ENCODE results near the gene TSC22D4.

- TF ChIP-seq, protein P1, sequence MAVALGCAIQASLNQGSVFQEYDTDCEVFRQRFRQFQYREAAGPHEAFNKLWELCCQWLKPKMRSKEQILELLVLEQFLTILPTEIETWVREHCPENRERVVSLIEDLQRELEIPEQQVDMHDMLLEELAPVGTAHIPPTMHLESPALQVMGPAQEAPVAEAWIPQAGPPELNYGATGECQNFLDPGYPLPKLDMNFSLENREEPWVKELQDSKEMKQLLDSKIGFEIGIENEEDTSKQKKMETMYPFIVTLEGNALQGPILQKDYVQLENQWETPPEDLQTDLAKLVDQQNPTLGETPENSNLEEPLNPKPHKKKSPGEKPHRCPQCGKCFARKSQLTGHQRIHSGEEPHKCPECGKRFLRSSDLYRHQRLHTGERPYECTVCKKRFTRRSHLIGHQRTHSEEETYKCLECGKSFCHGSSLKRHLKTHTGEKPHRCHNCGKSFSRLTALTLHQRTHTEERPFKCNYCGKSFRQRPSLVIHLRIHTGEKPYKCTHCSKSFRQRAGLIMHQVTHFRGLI (tag by site-specific recombination; IDR thresholded peaks at IDR 0.05), result no peak
- TF ChIP-seq ZNF223 (tag by site-specific recombination; IDR thresholded peaks at IDR 0.05), result no peak
- TF ChIP-seq ZNF776 (tag by site-specific recombination; IDR thresholded peaks at IDR 0.05; ENCODE audit: borderline replicate concordance), result no peak
- TF ChIP-seq TCF7L2 (IDR thresholded peaks at IDR 0.05; ENCODE audit: borderline replicate concordance, low read depth, low read length), result no peak
- no peak for TF ChIP-seq SALL2 (tag by site-specific recombination; IDR thresholded peaks at IDR 0.05; ENCODE audit: borderline replicate concordance)
- TF ChIP-seq, protein P2, sequence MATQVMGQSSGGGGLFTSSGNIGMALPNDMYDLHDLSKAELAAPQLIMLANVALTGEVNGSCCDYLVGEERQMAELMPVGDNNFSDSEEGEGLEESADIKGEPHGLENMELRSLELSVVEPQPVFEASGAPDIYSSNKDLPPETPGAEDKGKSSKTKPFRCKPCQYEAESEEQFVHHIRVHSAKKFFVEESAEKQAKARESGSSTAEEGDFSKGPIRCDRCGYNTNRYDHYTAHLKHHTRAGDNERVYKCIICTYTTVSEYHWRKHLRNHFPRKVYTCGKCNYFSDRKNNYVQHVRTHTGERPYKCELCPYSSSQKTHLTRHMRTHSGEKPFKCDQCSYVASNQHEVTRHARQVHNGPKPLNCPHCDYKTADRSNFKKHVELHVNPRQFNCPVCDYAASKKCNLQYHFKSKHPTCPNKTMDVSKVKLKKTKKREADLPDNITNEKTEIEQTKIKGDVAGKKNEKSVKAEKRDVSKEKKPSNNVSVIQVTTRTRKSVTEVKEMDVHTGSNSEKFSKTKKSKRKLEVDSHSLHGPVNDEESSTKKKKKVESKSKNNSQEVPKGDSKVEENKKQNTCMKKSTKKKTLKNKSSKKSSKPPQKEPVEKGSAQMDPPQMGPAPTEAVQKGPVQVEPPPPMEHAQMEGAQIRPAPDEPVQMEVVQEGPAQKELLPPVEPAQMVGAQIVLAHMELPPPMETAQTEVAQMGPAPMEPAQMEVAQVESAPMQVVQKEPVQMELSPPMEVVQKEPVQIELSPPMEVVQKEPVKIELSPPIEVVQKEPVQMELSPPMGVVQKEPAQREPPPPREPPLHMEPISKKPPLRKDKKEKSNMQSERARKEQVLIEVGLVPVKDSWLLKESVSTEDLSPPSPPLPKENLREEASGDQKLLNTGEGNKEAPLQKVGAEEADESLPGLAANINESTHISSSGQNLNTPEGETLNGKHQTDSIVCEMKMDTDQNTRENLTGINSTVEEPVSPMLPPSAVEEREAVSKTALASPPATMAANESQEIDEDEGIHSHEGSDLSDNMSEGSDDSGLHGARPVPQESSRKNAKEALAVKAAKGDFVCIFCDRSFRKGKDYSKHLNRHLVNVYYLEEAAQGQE (tag by site-specific recombination; IDR thresholded peaks at IDR 0.05), result no peak
- TF ChIP-seq ZNF174 (tag by site-specific recombination; IDR thresholded peaks at IDR 0.05), result no peak
- TF ChIP-seq, protein P3, sequence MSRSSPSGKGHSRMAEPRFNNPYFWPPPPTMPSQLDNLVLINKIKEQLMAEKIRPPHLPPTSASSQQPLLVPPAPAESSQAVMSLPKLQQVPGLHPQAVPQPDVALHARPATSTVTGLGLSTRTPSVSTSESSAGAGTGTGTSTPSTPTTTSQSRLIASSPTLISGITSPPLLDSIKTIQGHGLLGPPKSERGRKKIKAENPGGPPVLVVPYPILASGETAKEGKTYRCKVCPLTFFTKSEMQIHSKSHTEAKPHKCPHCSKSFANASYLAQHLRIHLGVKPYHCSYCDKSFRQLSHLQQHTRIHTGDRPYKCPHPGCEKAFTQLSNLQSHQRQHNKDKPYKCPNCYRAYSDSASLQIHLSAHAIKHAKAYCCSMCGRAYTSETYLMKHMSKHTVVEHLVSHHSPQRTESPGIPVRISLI (tag by site-specific recombination; IDR thresholded peaks at IDR 0.05), result no peak
- TF ChIP-seq YY1 (tag by site-specific recombination; IDR thresholded peaks at IDR 0.05), result no peak
- TF ChIP-seq, protein P4, sequence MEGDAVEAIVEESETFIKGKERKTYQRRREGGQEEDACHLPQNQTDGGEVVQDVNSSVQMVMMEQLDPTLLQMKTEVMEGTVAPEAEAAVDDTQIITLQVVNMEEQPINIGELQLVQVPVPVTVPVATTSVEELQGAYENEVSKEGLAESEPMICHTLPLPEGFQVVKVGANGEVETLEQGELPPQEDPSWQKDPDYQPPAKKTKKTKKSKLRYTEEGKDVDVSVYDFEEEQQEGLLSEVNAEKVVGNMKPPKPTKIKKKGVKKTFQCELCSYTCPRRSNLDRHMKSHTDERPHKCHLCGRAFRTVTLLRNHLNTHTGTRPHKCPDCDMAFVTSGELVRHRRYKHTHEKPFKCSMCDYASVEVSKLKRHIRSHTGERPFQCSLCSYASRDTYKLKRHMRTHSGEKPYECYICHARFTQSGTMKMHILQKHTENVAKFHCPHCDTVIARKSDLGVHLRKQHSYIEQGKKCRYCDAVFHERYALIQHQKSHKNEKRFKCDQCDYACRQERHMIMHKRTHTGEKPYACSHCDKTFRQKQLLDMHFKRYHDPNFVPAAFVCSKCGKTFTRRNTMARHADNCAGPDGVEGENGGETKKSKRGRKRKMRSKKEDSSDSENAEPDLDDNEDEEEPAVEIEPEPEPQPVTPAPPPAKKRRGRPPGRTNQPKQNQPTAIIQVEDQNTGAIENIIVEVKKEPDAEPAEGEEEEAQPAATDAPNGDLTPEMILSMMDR (tag by site-specific recombination; IDR thresholded peaks at IDR 0.05), result peak; percentile 67; the same call in 1 of the 2 replicates
Observed at GRCh38 chr7:100476903-100477870, 1.8 kb downstream of the TSC22D4 start.
